ENCODE data around the gene USP44. TPM values are rescaled to one million over a fixed set of nuclear protein-coding genes. Genes with fewer than 3 reads are reported as not detected.

Gene USP44
- total and polyA plus RNA-seq, 2 of the 13 experiments (the other 11 are each of a cell fraction or from before 2014, with no cell fraction given), result 0.05 to 0.07 TPM

DNA sequence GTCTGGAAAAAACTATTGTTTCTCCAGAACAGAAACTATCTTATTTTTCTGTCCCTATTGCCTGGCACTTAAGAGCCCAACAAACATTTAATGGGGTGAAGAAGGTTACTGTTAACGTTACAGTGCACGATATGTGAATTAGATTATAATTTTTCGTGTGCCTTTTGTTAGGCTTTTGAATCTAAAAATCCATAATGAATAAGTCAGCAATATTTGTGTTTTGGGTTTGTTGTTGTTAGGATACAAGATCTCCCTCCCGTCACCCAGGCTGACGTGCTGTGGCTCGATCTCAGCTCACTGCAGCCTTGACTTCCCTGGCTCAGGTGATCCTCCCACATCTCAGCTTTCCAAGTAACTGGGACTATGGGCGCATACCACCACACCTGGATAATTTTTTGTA lies 69.4 kb downstream of the USP44 start:
- POLR2A ChIA-PET, result no interaction called here
- no TSS peak for BruUV-seq (replicated peaks)
- no peak for FAIRE-seq

DNA sequence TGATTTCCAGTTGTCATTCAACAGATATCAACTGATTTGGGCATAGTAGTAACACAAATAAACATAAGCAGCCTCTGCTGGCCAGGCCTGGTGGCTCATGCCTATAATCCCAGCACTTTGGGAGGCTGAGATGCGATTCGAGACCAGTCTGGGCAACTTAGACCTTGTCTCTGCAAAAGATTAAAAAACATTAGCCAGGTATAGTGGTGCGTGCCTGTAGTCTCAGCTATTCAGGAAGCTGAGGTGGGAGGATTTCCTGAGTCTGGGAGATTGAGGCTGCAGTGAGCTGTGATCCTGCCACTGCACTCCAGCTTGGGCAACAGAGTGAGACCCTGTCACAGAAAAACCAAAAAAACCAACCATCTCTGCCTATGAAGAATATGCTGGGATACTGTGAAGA lies 70.2 kb downstream of the USP44 start:
- Histone ChIP-seq H2AFZ (ENCODE audit: low read length) (no peak overlapping the region), H3K9me3 (ENCODE audit: low read length) (no peaks in the 10 kb centered on the region), H3K4me1 (ENCODE audit: insufficient read depth, low read length) (peaks cover 41% of the 10 kb centered on the region), H3K9ac (ENCODE audit: insufficient read depth, low read depth, low read length) (no peak overlapping the region), H3K79me2 (ENCODE audit: insufficient read depth, low read length) (peaks cover 69% of the 10 kb centered on the region), H3K4me2 (ENCODE audit: low read depth, low read length) (no peak overlapping the region), H3K4me3 (replicated peaks in 1 of 3; ENCODE audit: insufficient read depth in 1 of 3, low read depth in 2 of 3, low read length in 3 of 3) (no peak overlapping the region), H3K27me3 (ENCODE audit: control insufficient read depth in 1 of 2, insufficient read depth in 2 of 2, low read length in 2 of 2) (no peaks in the 10 kb centered on the region), H4K20me1 (ENCODE audit: insufficient read depth, low read length) (peaks cover 3% of the 10 kb centered on the region; the same call in 1 of the 2 replicates), H3K27ac (ENCODE audit: extremely low read length, insufficient read depth, low read length) (no peak overlapping the region), H3K36me3 (replicated peaks in 1 of 2; ENCODE audit: control insufficient read depth in 1 of 2, insufficient read depth in 2 of 2, low read length in 2 of 2) (peaks cover 8 to 68% of the 10 kb centered on the region in 2 experiments)
- no TSS peak for BruUV-seq (replicated peaks)
- in situ Hi-C loops (cut with HindIII; ENCODE audit: extremely low pct_ligation_motif_present, low pct_unique_long_range_greater_than_20kb) (no loop called here), intact Hi-C loops (cut with micrococcal nuclease; ENCODE audit: unreplicated experiment) (no loop called here)
- 96% methylated on average over 3 of the region's 3 CpGs for WGBS (ENCODE audit: low lambda C conversion rate)
- ChIA-PET CTCF (ENCODE audit: low intra/inter-chr PET ratio, low total read pairs) (no interaction called here), POLR2A (no interaction called here)
- ATAC-seq (no peak), FAIRE-seq (no peak), DNase-seq (ENCODE audit: low spot score) (no peak)
- TF ChIP-seq, protein P1, sequence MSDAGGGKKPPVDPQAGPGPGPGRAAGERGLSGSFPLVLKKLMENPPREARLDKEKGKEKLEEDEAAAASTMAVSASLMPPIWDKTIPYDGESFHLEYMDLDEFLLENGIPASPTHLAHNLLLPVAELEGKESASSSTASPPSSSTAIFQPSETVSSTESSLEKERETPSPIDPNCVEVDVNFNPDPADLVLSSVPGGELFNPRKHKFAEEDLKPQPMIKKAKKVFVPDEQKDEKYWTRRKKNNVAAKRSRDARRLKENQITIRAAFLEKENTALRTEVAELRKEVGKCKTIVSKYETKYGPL (CRISPR knock-in tag; IDR thresholded peaks at IDR 0.05), result no peak
- TF ChIP-seq ZNF367 (CRISPR knock-in tag; IDR thresholded peaks at IDR 0.05; ENCODE audit: borderline replicate concordance) (no peak), KLF12 (CRISPR knock-in tag; IDR thresholded peaks at IDR 0.05; ENCODE audit: borderline replicate concordance) (no peak), EEA1 (CRISPR knock-in tag; IDR thresholded peaks at IDR 0.05; ENCODE audit: borderline replicate concordance) (no peak), TEAD3 (CRISPR knock-in tag; optimal IDR thresholded peaks at IDR 0.05; ENCODE audit: borderline replicate concordance) (no peak), ARNT2 (CRISPR knock-in tag; IDR thresholded peaks at IDR 0.05; ENCODE audit: low read depth) (no peak), NCOA5 (CRISPR knock-in tag; IDR thresholded peaks at IDR 0.05) (no peak), SOX13 (IDR thresholded peaks at IDR 0.05) (no peak), SOX13 (CRISPR knock-in tag; conservative IDR thresholded peaks at IDR 0.05 in 1 of 2, IDR thresholded peaks at IDR 0.05 in 1 of 2) (no peak), MBD4 (IDR thresholded peaks at IDR 0.05; ENCODE audit: borderline replicate concordance, low read length) (no peak)
- TF ChIP-seq, protein P2, sequence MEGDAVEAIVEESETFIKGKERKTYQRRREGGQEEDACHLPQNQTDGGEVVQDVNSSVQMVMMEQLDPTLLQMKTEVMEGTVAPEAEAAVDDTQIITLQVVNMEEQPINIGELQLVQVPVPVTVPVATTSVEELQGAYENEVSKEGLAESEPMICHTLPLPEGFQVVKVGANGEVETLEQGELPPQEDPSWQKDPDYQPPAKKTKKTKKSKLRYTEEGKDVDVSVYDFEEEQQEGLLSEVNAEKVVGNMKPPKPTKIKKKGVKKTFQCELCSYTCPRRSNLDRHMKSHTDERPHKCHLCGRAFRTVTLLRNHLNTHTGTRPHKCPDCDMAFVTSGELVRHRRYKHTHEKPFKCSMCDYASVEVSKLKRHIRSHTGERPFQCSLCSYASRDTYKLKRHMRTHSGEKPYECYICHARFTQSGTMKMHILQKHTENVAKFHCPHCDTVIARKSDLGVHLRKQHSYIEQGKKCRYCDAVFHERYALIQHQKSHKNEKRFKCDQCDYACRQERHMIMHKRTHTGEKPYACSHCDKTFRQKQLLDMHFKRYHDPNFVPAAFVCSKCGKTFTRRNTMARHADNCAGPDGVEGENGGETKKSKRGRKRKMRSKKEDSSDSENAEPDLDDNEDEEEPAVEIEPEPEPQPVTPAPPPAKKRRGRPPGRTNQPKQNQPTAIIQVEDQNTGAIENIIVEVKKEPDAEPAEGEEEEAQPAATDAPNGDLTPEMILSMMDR (CRISPR knock-in tag; IDR thresholded peaks at IDR 0.05), result no peak
- TF ChIP-seq, protein P3, sequence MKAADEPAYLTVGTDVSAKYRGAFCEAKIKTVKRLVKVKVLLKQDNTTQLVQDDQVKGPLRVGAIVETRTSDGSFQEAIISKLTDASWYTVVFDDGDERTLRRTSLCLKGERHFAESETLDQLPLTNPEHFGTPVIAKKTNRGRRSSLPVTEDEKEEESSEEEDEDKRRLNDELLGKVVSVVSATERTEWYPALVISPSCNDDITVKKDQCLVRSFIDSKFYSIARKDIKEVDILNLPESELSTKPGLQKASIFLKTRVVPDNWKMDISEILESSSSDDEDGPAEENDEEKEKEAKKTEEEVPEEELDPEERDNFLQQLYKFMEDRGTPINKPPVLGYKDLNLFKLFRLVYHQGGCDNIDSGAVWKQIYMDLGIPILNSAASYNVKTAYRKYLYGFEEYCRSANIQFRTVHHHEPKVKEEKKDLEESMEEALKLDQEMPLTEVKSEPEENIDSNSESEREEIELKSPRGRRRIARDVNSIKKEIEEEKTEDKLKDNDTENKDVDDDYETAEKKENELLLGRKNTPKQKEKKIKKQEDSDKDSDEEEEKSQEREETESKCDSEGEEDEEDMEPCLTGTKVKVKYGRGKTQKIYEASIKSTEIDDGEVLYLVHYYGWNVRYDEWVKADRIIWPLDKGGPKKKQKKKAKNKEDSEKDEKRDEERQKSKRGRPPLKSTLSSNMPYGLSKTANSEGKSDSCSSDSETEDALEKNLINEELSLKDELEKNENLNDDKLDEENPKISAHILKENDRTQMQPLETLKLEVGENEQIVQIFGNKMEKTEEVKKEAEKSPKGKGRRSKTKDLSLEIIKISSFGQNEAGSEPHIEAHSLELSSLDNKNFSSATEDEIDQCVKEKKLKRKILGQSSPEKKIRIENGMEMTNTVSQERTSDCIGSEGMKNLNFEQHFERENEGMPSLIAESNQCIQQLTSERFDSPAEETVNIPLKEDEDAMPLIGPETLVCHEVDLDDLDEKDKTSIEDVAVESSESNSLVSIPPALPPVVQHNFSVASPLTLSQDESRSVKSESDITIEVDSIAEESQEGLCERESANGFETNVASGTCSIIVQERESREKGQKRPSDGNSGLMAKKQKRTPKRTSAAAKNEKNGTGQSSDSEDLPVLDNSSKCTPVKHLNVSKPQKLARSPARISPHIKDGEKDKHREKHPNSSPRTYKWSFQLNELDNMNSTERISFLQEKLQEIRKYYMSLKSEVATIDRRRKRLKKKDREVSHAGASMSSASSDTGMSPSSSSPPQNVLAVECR (CRISPR knock-in tag; IDR thresholded peaks at IDR 0.05; ENCODE audit: borderline replicate concordance), result no peak

More for the DNA sequence above, 69.4 kb downstream of the USP44 start:
- 97% methylated on average over 7 of the region's 7 CpGs for WGBS (ENCODE audit: low lambda C conversion rate)
- peaks cover 8 to 67% of the 10 kb centered on the region in 2 experiments for H3K36me3 ChIP-seq (replicated peaks in 1 of 2; ENCODE audit: control insufficient read depth in 1 of 2, insufficient read depth in 2 of 2, low read length in 2 of 2)
- CTCF ChIA-PET (ENCODE audit: low intra/inter-chr PET ratio, low total read pairs), result no interaction called here
- DNase-seq (ENCODE audit: low spot score) (no peak), ATAC-seq (no peak)
- peaks cover 61% of the 10 kb centered on the region for H3K79me2 ChIP-seq (ENCODE audit: insufficient read depth, low read length)
- no peak overlapping the region for H3K27ac ChIP-seq (ENCODE audit: extremely low read length, insufficient read depth, low read length)
- TF ChIP-seq MAFK (conservative IDR thresholded peaks at IDR 0.05 in 1 of 2, IDR thresholded peaks at IDR 0.05 in 1 of 2; ENCODE audit: low read length in 2 of 2), result peak; percentile 21 to 45; a peak in 3 of 4 replicates
- TF ChIP-seq KMT2B (CRISPR knock-in tag; IDR thresholded peaks at IDR 0.05), result no peak
- no peaks in the 10 kb centered on the region for H3K27me3 ChIP-seq (ENCODE audit: control insufficient read depth in 1 of 2, insufficient read depth in 2 of 2, low read length in 2 of 2)
- intact Hi-C loops (cut with micrococcal nuclease; ENCODE audit: unreplicated experiment), result no loop called here
- H3K4me3 ChIP-seq (replicated peaks in 1 of 3; ENCODE audit: insufficient read depth in 1 of 3, low read depth in 2 of 3, low read length in 3 of 3), result no peak overlapping the region
- in situ Hi-C loops (cut with HindIII; ENCODE audit: extremely low pct_ligation_motif_present, low pct_unique_long_range_greater_than_20kb), result no loop called here
- H3K9ac ChIP-seq (ENCODE audit: insufficient read depth, low read depth, low read length), result no peak overlapping the region
- peaks cover 3% of the 10 kb centered on the region; the same call in 1 of the 2 replicates for H4K20me1 ChIP-seq (ENCODE audit: insufficient read depth, low read length)
- no peaks in the 10 kb centered on the region for H3K9me3 ChIP-seq (ENCODE audit: low read length)
- H3K4me1 ChIP-seq (ENCODE audit: insufficient read depth, low read length), result peaks cover 32% of the 10 kb centered on the region
- no peak overlapping the region for H2AFZ ChIP-seq (ENCODE audit: low read length)
- H3K4me2 ChIP-seq (ENCODE audit: low read depth, low read length), result no peak overlapping the region

Measured in HepG2 (cell line).